ENCODE data around the gene ZNRF2. TPM values are rescaled to one million over a fixed set of nuclear protein-coding genes. Genes with fewer than 3 reads are reported as not detected.

Gene ZNRF2
- total RNA-seq, 1 donor from 2014 or later = 37.7 TPM

- H3K36me3 Mint-ChIP-seq = no peaks in the 10 kb centered on the region
- peaks cover 9% of the 10 kb centered on the region for H3K4me1 ChIP-seq
- no peak for DNase-seq (ENCODE audit: low spot score)
- H3K9ac ChIP-seq = no peak overlapping the region
- no peaks in the 10 kb centered on the region for H3K9me3 ChIP-seq (ENCODE audit: low read depth)
- H3K27me3 Mint-ChIP-seq (ENCODE audit: insufficient read depth, low read depth) = no peaks in the 10 kb centered on the region
- H4K20me1 ChIP-seq (ENCODE audit: low read depth) = no peaks in the 10 kb centered on the region
- H3K4me3 Mint-ChIP-seq = no peak overlapping the region
- TF ChIP-seq EZH2 (IDR thresholded peaks at IDR 0.05) = no peak
- TF ChIP-seq CTCF (IDR thresholded peaks at IDR 0.05) = no peak
- no peak for TF ChIP-seq EZH2phosphoT487 (IDR thresholded peaks at IDR 0.05)
- H3K79me2 ChIP-seq (ENCODE audit: low read depth) = no peaks in the 10 kb centered on the region
- H3K27ac Mint-ChIP-seq = no peak overlapping the region
- H3K4me3 ChIP-seq = no peak overlapping the region
- no peaks in the 10 kb centered on the region for H3K27me3 ChIP-seq
- H3F3A ChIP-seq (ENCODE audit: low read depth) = peaks cover 16% of the 10 kb centered on the region
- H2AFZ ChIP-seq (replicated peaks) = no peak overlapping the region
- no peaks in the 10 kb centered on the region for H3K9me3 Mint-ChIP-seq
- no peaks in the 10 kb centered on the region for H3K4me1 Mint-ChIP-seq
- H3K36me3 ChIP-seq = peaks cover 5% of the 10 kb centered on the region
- H3K27ac ChIP-seq = no peak overlapping the region
- no peak overlapping the region for H3K4me2 ChIP-seq
Measured at GRCh38 chr7:30365621-30366020, 81.2 kb downstream of the ZNRF2 start.

- H3K27me3 ChIP-seq = no peaks in the 10 kb centered on the region
- DNase-seq (ENCODE audit: low spot score) = no peak
- peaks cover 4% of the 10 kb centered on the region for H3K36me3 Mint-ChIP-seq
- no peaks in the 10 kb centered on the region for H3K4me1 Mint-ChIP-seq
- no peak overlapping the region for H3K4me3 Mint-ChIP-seq
- no peak overlapping the region for H3K4me2 ChIP-seq
- no peaks in the 10 kb centered on the region for H3K9me3 ChIP-seq (ENCODE audit: low read depth)
- no peaks in the 10 kb centered on the region for H4K20me1 ChIP-seq (ENCODE audit: low read depth)
- no peak overlapping the region for H3K9ac ChIP-seq
- H3K27me3 Mint-ChIP-seq (ENCODE audit: insufficient read depth, low read depth) = no peaks in the 10 kb centered on the region
- H2AFZ ChIP-seq (replicated peaks) = no peak overlapping the region
- H3K4me1 ChIP-seq = peaks cover 9% of the 10 kb centered on the region
- peaks cover 5% of the 10 kb centered on the region for H3K36me3 ChIP-seq
- no peak for TF ChIP-seq EZH2 (IDR thresholded peaks at IDR 0.05)
- no peaks in the 10 kb centered on the region for H3K9me3 Mint-ChIP-seq
- no peak overlapping the region for H3K27ac Mint-ChIP-seq
- H3F3A ChIP-seq (ENCODE audit: low read depth) = peaks cover 8% of the 10 kb centered on the region
- no peak overlapping the region for H3K4me3 ChIP-seq
- H3K27ac ChIP-seq = no peak overlapping the region
- no peaks in the 10 kb centered on the region for H3K79me2 ChIP-seq (ENCODE audit: low read depth)
Measured at GRCh38 chr7:30366606-30367005, 82.2 kb downstream of the ZNRF2 start.

DNA sequence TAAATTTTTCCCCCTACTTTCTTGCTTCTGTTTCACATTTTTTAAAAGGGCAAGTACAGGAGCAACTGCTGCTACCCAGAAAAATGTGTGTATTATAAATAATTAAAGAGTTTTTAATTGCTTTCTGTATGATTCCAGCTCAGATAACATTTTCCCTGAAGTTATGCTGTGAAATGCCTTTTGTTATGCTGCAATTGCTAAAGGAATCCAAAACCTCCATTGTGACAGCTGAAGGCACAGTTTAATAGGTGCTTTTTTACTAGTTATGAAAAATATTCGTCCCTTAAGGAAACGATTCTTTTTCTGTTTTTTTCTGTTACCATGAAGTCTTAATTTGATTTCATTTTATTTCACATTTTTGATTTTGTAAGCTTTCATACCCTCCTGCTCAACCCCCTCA, 83.2 kb downstream of the ZNRF2 start:
- no peak overlapping the region for H3K27ac Mint-ChIP-seq

More for the DNA sequence above, 83.2 kb downstream of the ZNRF2 start:
- H3K4me3 ChIP-seq = no peak overlapping the region
- H2AFZ ChIP-seq (replicated peaks) = no peak overlapping the region
- no peaks in the 10 kb centered on the region for H3K27me3 Mint-ChIP-seq (ENCODE audit: insufficient read depth, low read depth)
- no peaks in the 10 kb centered on the region for H4K20me1 ChIP-seq (ENCODE audit: low read depth)
- H3K27me3 ChIP-seq = no peaks in the 10 kb centered on the region
- H3F3A ChIP-seq (ENCODE audit: low read depth) = peaks cover 8% of the 10 kb centered on the region
- peaks cover 9% of the 10 kb centered on the region for H3K4me1 ChIP-seq
- H3K9ac ChIP-seq = no peak overlapping the region
- H3K4me1 Mint-ChIP-seq = no peaks in the 10 kb centered on the region
- H3K79me2 ChIP-seq (ENCODE audit: low read depth) = no peaks in the 10 kb centered on the region
- H3K36me3 ChIP-seq = no peaks in the 10 kb centered on the region
- DNase-seq (ENCODE audit: low spot score) = no peak
- peaks cover 6% of the 10 kb centered on the region for H3K36me3 Mint-ChIP-seq
- no peaks in the 10 kb centered on the region for H3K9me3 ChIP-seq (ENCODE audit: low read depth)
- no peak overlapping the region for H3K4me2 ChIP-seq
- no peak overlapping the region for H3K4me3 Mint-ChIP-seq
- TF ChIP-seq EZH2phosphoT487 (IDR thresholded peaks at IDR 0.05) (no peak), EZH2 (IDR thresholded peaks at IDR 0.05) (no peak), CTCF (IDR thresholded peaks at IDR 0.05) (no peak)
- no peaks in the 10 kb centered on the region for H3K9me3 Mint-ChIP-seq
- no peak overlapping the region for H3K27ac ChIP-seq

All from neural progenitor cell (in vitro differentiated cells).